K562 (cell line): Measurements from ENCODE around the gene RNFT2. TPM values are rescaled to one million over a fixed set of nuclear protein-coding genes. Genes with fewer than 3 reads are reported as not detected.
"Not testable (repeated sequence)": the region's sequence is repeated elsewhere in the genome, so short reads cannot be mapped to it uniquely, and the experiment has no call there.

Experiments used
- ATAC-seq: fragments of 200-7000 bp; cut with Tn5 transposase; 3 replicates; pipeline ENCODE4 v1.9.1; 2020; ENCODE audit warnings: moderate library complexity
- BruUV-seq: library from RNA; stranded (reverse); fragments of 400-500 nt; replicated peaks from 2 replicates; lab custom pipeline; 2021; lab: Mats Ljungman, UMichigan
- CTCF ChIA-PET: fragments of 300-600 bp; formaldehyde crosslinking; extraction: SDS; loops from one replicate; lab custom pipeline; 2021; ENCODE audit warnings: low intra/inter-chr PET ratio; lab: Yijun Ruan, JAX
- POLR2A ChIA-PET: fragments of 300-600, 350-650 bp; sonication (Branson Sonifier 250); formaldehyde crosslinking; extraction: SDS; loops from one replicate; lab custom pipeline; 2021; ENCODE audit warnings: antibody characterized with exemption, inconsistent platforms; lab: Yijun Ruan, JAX
- DNase-seq, 4 experiments: peaks; one replicate each; pipeline versions ENCODE4 v3.0.0 to v3.0.0-alpha.2; 2011 to 2018; ENCODE audit warnings: low spot score in 3 of 4, mixed read lengths in 3 of 4; ENCODE audit errors: extremely low read depth in 1 of 4
- FAIRE-seq: peaks from 2 replicates; lab custom pipeline; 2011; peaks lifted over from hg19 to GRCh38; lab: Jason Lieb, UNC
- H2AFZ ChIP-seq: 2 replicates; pipeline ENCODE4 v1.6.0; 2011; ENCODE audit warnings: low read depth, low read length, control low read depth, inconsistent platforms
- H3K27ac ChIP-seq: fragments of 200-600 bp; 3 replicates; pipeline ENCODE4 v1.8.0; 2011; ENCODE audit warnings: low read depth, mild to moderate bottlenecking, control low read depth, inconsistent platforms, low read length, moderate library complexity, mixed read lengths; ENCODE audit errors: extremely low read depth
- H3K27me3 ChIP-seq, 2 experiments: fragments of 300-600 bp in 1 of 2; 2 replicates in 1 of 2; 3 replicates in 1 of 2; pipeline versions ENCODE4 v1.6.0 to v1.8.0; 2011; ENCODE audit warnings: inconsistent platforms in 2 of 2, low read length in 2 of 2, mild to moderate bottlenecking in 1 of 2, mixed read lengths in 1 of 2, moderate library complexity in 1 of 2; ENCODE audit not compliant: control insufficient read depth in 2 of 2, insufficient read depth in 2 of 2
- H3K36me3 ChIP-seq: fragments of 300-600 bp; 3 replicates; pipeline ENCODE4 v1.8.0; 2011; ENCODE audit warnings: mild to moderate bottlenecking, low read length, inconsistent platforms; ENCODE audit not compliant: control insufficient read depth, insufficient read depth
- H3K4me1 ChIP-seq, 2 experiments: fragments of 200-600 bp in 1 of 2; replicated peaks in 1 of 2; 2 replicates in 1 of 2; 3 replicates in 1 of 2; pipeline versions ENCODE4 v1.5.1 to v1.8.0; 2011; ENCODE audit warnings: inconsistent platforms in 2 of 2, low read length in 2 of 2, mild to moderate bottlenecking in 1 of 2, mixed read lengths in 1 of 2, moderate library complexity in 1 of 2; ENCODE audit not compliant: control insufficient read depth in 2 of 2, insufficient read depth in 2 of 2
- H3K4me2 ChIP-seq: 2 replicates; pipeline ENCODE4 v1.6.1; 2011; ENCODE audit warnings: low read length, control low read depth, inconsistent platforms, mixed read lengths; ENCODE audit not compliant: insufficient read depth
- H3K4me3 ChIP-seq: fragments of 200-600 bp; sonication (generic), shearing (Covaris generic); 2 replicates; pipeline ENCODE4 v1.5.1; 2016; ENCODE audit warnings: control low read depth, inconsistent platforms
- H3K79me2 ChIP-seq: fragments of 200-600 bp; 3 replicates; pipeline ENCODE4 v1.8.0; 2011; ENCODE audit warnings: low read length, inconsistent platforms; ENCODE audit not compliant: control insufficient read depth, insufficient read depth
- H3K9ac ChIP-seq, 2 experiments: 2 replicates each; pipeline versions ENCODE4 v1.6.0 to v1.6.1; 2011; ENCODE audit warnings: low read depth in 2 of 2, low read length in 2 of 2, control low read depth in 1 of 2, inconsistent platforms in 1 of 2, mild to moderate bottlenecking in 1 of 2, mixed read lengths in 1 of 2; ENCODE audit not compliant: insufficient read depth in 1 of 2
- H3K9me1 ChIP-seq: one replicate; pipeline ENCODE4 v1.6.0; 2011; ENCODE audit warnings: inconsistent platforms, mild to moderate bottlenecking, low read length, moderate library complexity; ENCODE audit not compliant: control insufficient read depth, insufficient read depth
- H3K9me3 ChIP-seq: replicated peaks from 2 replicates; pipeline ENCODE4 v1.5.1; 2011; ENCODE audit warnings: low read depth, low read length, inconsistent platforms; ENCODE audit not compliant: control insufficient read depth, insufficient read depth
- H4K20me1 ChIP-seq: replicated peaks from 2 replicates; pipeline ENCODE4 v1.6.1; 2011; ENCODE audit warnings: low read length, inconsistent platforms, mixed read lengths; ENCODE audit not compliant: control insufficient read depth, insufficient read depth
- TEAD2 ChIP-seq: fragments of 450-650 bp; IDR thresholded peaks from 2 replicates; pipeline ENCODE4 v1.6.1; 2016; ENCODE audit warnings: missing genetic modification characterization, control low read depth, missing compliant biosample characterization
- XRCC5 ChIP-seq: fragments of 200-400 bp; formaldehyde crosslinking; IDR thresholded peaks from 2 replicates; pipeline ENCODE4 v1.6.1; 2017; ENCODE audit warnings: low read depth, mild to moderate bottlenecking, low read length
- WGBS: fragments of 100-300 bp; shearing (Covaris generic); methylation state at CpG from one replicate; pipeline ENCODE4 v1.1.6; 2016; ENCODE audit warnings: low coverage, mixed read lengths; ENCODE audit not compliant: insufficient coverage; ENCODE audit errors: missing lambda C conversion rate; 5-methylcytosine and 5-hydroxymethylcytosine counted together
- in situ Hi-C: fragments of 300-500 bp; cut with MboI; formaldehyde crosslinking; loops from 4 replicates; pipeline ENCODE4 v1.15.0; 2018; ENCODE audit warnings: inconsistent platforms, mixed read lengths
- intact Hi-C: fragments of 100-400 bp; cut with micrococcal nuclease; formaldehyde crosslinking; loops from 2 replicates; pipeline ENCODE4 v1.14.2; 2022
- polyA plus RNA-seq, 8 experiments: library from polyadenylated mRNA; depleted of rRNA in 4 of 8; stranded (reverse) in 5 of 8; unstranded in 3 of 8; fragments of >200 nt; fragmentation: Nextera tagmentation in 2 of 8; fragmentation: Illumina TruSeq in 1 of 8; extraction: Ambion mirVana in 2 of 8; extraction: Trizol in 1 of 8; gene quantifications; 2 replicates each; pipeline versions ENCODE4 v1.2.1 to v1.2.3, GENCODE V29; 2011 to 2014; ENCODE audit warnings: inconsistent platforms in 1 of 8, missing spikeins in 1 of 8
- total RNA-seq, 7 experiments: library from RNA; depleted of rRNA in 6 of 7; stranded (reverse); fragments of >200 nt in 6 of 7; fragmentation: Illumina TruSeq in 2 of 7; extraction: Trizol in 2 of 7; gene quantifications; 2 replicates each; pipeline versions ENCODE4 v1.2.1 to v1.2.3, GENCODE V29; 2011 to 2021; ENCODE audit warnings: low replicate concordance in 1 of 7

Gene RNFT2
- total and polyA plus RNA-seq, 9 of the 15 experiments (the other 6 are each of a cell fraction or from before 2014, with no cell fraction given): 3.6 to 26.3 (median 9.5) TPM

DNA sequence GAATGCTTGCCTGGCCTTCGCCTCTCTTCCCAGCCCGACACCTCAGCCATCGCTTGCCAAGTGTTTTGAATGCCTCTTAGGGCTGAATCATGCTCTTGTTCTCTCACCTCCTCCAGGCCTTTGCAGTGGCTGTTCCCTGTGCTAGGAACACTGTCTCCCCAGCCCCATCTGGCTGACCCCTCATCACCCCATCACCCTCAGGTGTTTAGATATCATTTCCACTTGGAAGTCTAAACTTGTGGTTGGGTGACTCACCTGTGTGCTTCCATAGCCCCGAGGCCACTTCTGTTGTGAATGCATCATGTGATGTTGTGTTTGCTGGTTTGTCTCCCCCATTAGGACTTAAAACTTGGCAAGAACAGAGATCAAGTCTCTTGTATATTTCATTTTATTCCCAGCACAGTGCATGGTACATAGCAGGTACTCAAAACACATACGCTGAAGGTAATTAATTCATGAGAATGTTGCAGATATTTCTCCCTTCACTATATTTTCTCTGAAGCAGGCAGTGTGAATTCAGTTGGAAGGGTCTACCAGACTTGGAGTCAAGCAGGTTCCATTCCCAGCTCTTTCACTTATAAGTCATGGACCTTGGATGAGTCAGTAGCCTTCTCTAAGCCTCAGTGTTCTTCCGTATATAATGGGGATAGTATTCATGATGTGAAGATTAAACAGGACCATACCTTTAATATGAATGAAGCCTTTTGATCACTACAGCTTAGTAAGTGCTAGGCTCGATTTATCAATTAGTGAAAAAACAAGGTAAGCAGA is 75.3 kb downstream of the RNFT2 start:
- ChIA-PET POLR2A (no interaction called here), CTCF (no interaction called here)
- Histone ChIP-seq H3K27ac (no peak overlapping the region), H3K9me3 (no peaks in the 10 kb centered on the region), H2AFZ (no peak overlapping the region), H3K4me1 (peaks cover 0 to 9% of the 10 kb centered on the region in 2 experiments; a peak in 3 of 5 replicates)
- in situ Hi-C loops: no loop called here
- TF ChIP-seq TEAD2 (tag): no peak
- no peak for TF ChIP-seq XRCC5
- TF ChIP-seq, all 486 proteins: peak for 0
- Histone ChIP-seq H4K20me1 (no peaks in the 10 kb centered on the region), H3K27me3 (no peaks in the 10 kb centered on the region), H3K9me1 (no peaks in the 10 kb centered on the region), H3K79me2 (peaks cover 8% of the 10 kb centered on the region), H3K4me3 (no peak overlapping the region), H3K9ac (no peak overlapping the region), H3K4me2 (no peak overlapping the region), H3K36me3 (no peaks in the 10 kb centered on the region)
- no peak for ATAC-seq
- no TSS peak for BruUV-seq
- no peak for DNase-seq
- 53% methylated on average over 6 of the region's 7 CpGs for WGBS
- no peak for FAIRE-seq
- intact Hi-C loops: no loop called here

DNA sequence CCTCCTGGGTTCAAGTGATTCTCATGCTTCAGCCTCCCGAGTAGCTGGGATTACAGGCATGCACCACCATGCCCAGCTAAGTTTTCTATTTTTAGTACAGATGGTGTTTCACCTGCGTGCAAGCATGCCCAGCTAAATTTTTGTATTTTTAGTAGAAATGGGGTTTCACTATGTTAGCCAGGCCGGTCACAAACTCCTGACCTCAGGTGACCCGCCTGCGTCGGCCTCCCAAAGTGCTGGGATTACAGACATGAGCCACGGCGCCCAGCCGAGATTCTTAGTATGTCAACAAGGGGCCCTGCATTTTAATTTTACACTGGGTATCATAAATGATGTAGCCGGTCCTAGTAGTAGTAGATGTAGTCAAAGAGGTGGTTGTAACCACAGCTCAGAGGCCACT is 76.7 kb downstream of the RNFT2 start:
- H3K9me1 ChIP-seq: not testable (repeated sequence)

More for the DNA sequence above, 76.7 kb downstream of the RNFT2 start:
- BruUV-seq, H3K36me3 ChIP-seq, H2AFZ ChIP-seq, FAIRE-seq, in situ Hi-C loops, DNase-seq, H4K20me1 ChIP-seq, intact Hi-C loops, H3K27me3 ChIP-seq, H3K4me3 ChIP-seq, ATAC-seq, CTCF ChIA-PET, H3K27ac ChIP-seq, H3K4me2 ChIP-seq, H3K9me3 ChIP-seq: not testable (repeated sequence)
- POLR2A ChIA-PET: interaction anchor here (0.7 kb wide), 1 partner anchor 70 kb away, joined by 3 read pairs; no protein-coding TSS in a partner anchor
- H3K4me1 ChIP-seq: peaks cover 2 to 10% of the 10 kb centered on the region in 2 experiments; a peak in 3 of 5 replicates
- H3K79me2 ChIP-seq: peaks cover 11% of the 10 kb centered on the region
- WGBS: 35% methylated on average over 10 of the region's 10 CpGs
- H3K9ac ChIP-seq: peak overlapping the region in 1 of 2 experiments; percentile 20; a peak in 1 of 4 replicates
